DMS79 treated with DMSO at 0.1 percent for 48 hours (cell line): Measurements from ENCODE around the gene CCDC150.
"Not testable (repeated sequence)": the region's sequence is repeated elsewhere in the genome, so short reads cannot be mapped to it uniquely, and the experiment has no call there.

Experiments
- DNase-seq: peaks from one replicate; lab custom pipeline; 2025; lab: John Stamatoyannopoulos, UW

The CCDC150 gene

DNA sequence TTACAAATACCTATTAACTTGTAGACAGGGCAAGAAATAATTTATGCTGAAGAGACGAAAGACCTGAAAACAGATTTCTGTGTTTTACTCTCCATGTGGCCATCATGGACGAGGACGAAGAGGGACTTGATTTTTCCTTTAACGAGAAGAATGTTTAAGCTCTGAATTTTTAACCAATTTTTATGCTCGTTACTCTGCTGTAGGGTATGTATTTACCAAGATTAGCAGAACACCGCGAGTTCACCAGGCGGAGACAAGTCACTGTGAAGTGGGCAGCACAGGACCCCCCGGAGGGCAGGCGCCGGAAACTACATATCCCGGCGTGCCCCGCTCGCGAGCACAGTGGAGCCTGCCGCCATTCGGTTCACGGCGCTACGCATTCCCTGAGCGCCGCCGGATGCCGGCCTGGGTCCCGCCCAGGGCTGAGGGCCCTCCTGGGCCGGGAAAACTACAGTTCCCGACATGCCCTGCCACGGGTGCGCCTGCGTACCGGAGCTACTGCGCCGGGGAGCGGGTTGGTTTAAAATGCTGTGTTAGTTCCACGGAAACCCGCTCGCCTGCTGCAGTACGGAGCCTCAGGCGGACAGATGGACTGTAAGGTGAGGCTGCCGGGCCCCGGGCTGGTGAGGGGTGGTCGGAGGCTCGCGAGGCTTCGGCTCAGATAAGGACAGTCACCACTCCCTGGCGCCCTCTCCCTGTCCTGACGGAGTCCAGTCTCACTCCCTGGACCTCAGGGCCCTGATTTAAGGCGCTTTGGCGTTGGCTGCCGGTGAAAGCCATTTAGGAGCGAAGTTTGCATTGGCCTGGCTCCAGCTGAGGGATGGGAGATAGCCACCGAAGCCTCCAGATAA is at the start of gene CCDC150:
TSS of gene CCDC150 (plus strand) at position 536 of the 851 bp plus-strand sequence. CDS start at position 588, 52 bp downstream.
- peak; percentile 99 for DNase-seq

DNA sequence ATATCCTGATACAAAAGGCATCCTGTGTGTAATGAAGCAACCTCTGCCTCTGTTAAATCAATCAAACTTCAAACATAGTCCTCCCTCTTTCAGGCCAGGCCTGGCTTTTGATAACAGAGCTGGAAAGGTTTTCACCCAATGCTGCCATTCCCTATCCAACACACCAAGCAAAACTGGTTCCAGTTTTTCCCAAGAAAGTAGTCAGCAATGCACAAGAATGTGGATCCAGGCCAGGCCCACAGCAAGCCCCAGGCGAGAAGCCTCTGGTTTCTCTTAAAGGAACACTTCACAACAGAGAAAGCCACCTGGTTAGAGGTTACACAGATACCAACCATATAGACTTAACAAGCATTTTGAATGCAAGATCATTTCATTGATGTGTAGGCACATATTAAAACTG is 49.2 kb upstream of the CCDC150 start:
- peak; percentile 37 for DNase-seq

- DNase-seq: no peak
Observed at GRCh38 chr2:196591004-196591403, 48.5 kb upstream of the CCDC150 start.

DNA sequence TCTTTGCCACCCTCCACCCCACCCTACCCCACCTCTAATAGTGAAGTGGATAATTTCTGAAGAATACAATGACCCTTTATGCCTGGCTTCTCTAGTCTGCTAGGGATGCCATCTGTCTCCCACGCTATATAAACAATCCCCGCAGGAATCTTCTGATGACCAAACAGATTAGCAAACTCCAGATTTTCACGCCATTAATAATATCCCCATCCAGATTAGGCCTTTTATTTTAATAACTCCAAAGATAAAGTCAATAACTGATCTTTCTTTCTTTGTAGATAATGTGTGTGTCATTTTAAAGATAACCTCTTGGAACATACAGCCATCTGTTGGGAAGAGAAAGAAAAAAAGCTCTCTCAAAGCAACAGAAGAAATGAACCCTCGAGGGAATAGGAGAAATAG is 47.9 kb upstream of the CCDC150 start:
- peak; percentile 54 for DNase-seq

- peak; percentile 78 for DNase-seq
Observed at GRCh38 chr2:196592331-196592910, 47.1 kb upstream of the CCDC150 start.

GRCh38 chr2:196592911-196593881 is 46.3 kb upstream of the CCDC150 start, which contains the start of gene HECW2:
HECW2 (minus strand) TSS chr2:196593554.
- DNase-seq: peak; percentile 57

GRCh38 chr2:196594158-196594557 is 45.4 kb upstream of the CCDC150 start:
- no peak for DNase-seq

GRCh38 chr2:196597531-196597930 is 42.0 kb upstream of the CCDC150 start:
- DNase-seq: no peak

- no peak for DNase-seq
Observed at GRCh38 chr2:196598412-196598811, 41.1 kb upstream of the CCDC150 start.

- DNase-seq: no peak
Observed at GRCh38 chr2:196598846-196599245, 40.7 kb upstream of the CCDC150 start.

DNA sequence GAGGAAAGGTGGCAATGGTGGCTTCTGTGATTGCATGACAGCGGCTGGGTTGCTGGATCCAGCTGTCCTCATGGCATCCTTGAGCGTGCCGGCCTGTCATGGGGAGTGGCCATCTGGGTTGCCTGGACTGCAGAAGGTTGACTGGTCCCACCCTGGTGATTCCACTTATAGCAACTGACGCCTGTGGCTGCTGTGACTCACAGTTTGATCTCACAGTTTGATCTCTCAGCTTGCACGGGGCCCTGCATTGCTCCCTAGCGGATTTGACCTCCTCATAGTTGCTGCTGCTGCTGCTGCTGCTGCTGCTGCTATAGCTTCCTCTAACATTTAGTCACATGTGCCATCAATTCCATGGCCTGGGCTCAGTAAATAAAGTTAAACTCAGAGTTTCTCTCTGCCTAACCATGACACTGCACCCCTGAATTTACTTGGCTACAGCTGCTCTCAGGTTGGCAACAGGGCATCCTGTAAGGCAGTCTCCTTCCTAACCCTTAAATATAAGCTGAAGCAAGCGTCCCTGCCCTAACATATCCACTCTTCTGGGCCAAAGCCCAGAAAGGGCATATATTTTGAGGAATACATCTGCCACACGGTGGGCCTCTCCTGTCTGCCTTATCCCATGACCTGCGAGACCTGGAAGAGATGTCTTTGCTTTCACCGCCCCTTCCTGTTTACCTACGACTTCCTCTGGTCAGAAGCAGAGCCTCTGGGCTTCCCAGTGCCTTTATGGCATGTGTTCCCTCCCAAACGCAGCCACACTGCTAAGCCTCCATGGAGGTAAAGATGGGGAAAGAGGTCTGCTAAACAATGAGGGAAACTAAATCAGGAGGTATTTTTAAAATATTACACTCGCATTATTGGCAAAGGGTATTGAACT is 37.8 kb upstream of the CCDC150 start:
- DNase-seq: no peak

DNA sequence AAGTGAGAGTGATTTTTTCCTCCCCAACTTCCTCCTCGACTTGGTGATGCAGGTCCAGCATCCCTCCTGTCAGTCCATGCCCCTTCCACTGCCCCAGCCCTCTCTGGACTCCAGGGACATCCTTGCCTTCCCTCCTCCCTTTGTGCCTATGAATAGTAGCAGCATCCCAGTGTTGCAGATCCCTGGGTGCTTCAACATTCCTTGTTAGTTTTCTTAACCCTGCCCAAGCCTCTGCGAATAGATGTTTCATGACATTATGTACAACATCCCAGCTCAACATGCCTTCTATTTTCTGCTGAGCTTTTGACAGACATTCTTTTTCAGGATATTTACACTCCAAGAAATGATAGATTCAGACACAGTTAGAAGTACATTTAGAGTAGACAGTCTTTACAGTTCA is 35.3 kb upstream of the CCDC150 start:
- no peak for DNase-seq

DNA sequence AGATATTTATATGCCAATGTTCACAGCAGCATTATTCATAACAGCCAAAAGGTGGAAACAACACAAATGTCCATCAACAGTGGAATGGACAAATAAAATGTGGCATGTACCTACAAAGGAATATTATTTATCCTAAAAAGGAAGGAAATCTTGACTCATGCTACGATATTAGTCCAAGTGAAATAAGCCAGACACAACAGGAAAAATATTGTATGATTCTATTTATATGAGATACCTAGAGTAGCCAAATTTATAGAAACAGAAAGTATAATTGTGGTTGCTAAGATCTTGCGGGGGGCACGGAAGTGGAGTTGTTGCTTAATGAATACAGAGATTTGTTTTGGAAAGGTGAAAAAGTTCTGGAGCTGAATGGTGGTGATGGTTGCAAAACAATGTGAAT is 33.0 kb upstream of the CCDC150 start:
- no peak for DNase-seq

DNA sequence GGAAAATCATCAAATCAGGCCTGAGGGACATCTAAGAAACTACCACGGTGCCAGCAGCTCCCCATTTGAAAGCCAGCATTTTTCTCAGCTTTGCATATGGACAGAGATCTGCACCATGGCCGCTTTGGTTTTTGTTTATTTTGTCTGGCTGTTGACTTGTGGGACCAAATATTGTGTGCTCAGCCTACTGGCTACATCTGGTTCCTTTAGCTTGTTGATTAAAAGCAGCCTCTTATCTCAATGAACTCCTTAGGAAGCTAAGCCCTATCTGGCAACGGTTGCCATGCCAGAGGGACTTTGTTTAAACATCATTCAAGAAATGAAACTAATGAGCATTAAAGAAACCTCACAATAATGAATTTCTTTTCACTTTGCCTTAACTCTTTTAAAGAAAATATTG is 32.4 kb upstream of the CCDC150 start:
- DNase-seq: peak; percentile 61

- DNase-seq: not testable (repeated sequence)
Observed at GRCh38 chr2:196607896-196608295, 31.6 kb upstream of the CCDC150 start.

GRCh38 chr2:196609806-196610205 is 29.7 kb upstream of the CCDC150 start:
- DNase-seq: no peak

DNA sequence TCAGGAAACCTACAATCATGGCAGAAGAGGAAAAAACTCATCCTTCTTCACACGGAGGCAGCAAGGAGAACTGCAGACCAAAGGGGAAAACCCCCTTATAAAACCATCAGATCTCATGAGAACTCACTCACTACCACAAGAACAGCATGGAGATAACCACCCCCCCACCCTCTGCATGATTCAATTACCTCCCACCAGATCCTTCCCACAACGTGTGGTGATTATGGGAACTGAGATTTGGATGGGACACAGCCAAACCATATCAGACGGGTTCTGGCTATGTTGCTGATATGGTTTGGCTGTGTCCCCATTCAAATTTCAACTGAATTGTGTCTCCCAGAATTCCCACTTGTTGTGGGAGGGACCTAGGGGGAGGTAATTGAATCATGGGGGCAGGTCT is 28.7 kb upstream of the CCDC150 start:
- DNase-seq: no peak

GRCh38 chr2:196613302-196613701 is 26.2 kb upstream of the CCDC150 start:
- no peak for DNase-seq

DNA sequence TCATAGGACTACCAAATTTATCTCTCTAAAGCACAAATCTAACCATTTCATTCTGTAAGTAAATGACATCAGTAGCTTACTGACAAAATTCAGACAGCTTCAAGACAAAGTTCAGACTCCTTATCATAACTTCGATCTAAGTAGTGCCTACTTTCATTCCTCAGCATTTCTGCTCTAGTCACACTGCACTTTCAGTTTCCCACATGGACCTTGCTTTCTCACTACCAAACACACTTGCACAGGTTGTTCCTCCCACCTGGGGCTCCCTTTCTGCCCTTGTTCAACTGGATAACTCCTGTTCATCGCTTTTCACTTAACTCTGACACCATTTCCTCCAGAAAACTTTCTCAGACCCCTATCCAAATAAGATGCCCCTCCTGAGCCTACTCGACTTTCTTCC is 22.1 kb upstream of the CCDC150 start:
- DNase-seq: no peak

GRCh38 chr2:196618661-196619060 is 20.9 kb upstream of the CCDC150 start:
- DNase-seq: no peak

GRCh38 chr2:196630531-196630930 is 9.0 kb upstream of the CCDC150 start:
- DNase-seq: no peak
